CD4-positive, alpha-beta T cell treated with Interleukin-4 for 4 hours (primary cell): ENCODE data around the gene PRPF40A.
A peak's percentile ranks its signal among the peaks of the same experiment; 100 is the strongest.

Source experiments
- DNase-seq: peaks from one replicate; pipeline ENCODE4 v3.0.0-alpha.2; 2020

The PRPF40A gene

GRCh38 chr2:152716805-152717227, 445 bp downstream of the PRPF40A start:
- DNase-seq, result peak; percentile 21

DNA sequence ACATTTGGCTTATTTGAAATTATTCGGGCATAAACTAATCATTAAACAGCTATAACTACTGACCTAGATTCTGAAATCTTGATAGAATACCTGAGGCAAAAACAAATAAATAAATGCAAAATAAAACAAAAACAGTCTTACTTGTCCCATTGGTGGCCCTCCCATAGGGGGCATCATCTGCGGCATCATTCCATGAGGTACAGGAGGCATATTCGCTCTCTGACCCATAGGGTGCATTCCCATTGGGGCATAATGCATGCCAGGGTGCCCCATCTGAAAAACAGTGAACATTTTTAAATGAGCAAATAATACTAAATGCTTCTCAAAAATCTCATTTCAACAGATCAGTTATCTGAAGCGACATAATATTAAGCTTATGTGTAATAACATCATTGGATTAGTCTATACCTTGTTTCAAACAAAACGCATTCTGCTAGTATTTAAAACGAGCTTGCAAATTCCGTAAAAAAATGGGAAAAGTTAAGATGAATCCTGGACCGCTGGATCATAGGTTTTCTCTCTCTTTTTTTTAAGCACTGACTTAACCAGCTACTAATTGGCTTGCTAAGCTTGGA, 1.3 kb downstream of the PRPF40A start:
- DNase-seq, result no peak

DNA sequence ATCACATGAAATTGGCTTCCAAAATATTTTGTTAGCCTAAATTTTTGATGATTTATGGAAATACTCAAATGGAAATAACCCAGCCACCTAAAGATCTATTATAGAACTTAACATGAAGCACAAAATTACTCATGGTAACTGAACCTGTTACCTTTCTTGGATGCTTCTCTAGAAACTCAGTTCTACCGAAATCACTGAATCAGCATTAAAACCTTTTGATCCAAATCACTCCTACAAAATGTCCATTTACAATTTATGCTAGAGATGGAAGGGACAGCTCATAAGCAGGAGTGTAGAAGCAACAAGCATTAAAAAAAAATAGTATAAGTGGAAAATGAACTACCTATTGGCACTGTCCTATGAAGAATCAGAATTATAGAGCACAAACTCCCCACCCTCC, 2.1 kb downstream of the PRPF40A start:
- no peak for DNase-seq

GRCh38 chr2:152710713-152711112, 6.5 kb downstream of the PRPF40A start:
- no peak for DNase-seq

GRCh38 chr2:152708742-152709141, 8.5 kb downstream of the PRPF40A start:
- DNase-seq, result no peak

- no peak for DNase-seq
Measured at GRCh38 chr2:152706477-152707021, 10.7 kb downstream of the PRPF40A start.

DNA sequence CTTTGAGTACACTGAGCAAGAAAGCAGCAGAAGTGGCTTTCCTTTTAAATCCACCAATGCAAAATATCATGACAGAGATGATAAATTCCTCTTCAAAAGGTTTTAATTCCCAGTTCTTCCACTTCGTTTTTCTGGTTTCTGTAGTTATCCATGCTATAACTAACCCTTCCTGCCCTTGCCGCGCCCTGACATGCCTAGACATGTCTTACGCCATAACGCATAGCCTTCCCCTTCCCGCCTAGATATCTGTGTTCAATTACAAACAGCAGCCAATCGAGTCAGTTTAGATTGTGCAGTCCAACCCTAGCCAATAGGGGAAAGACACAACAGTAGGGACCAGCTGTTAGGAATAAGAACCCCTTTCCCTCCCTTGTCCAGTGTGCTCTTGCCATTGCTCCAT, 16.1 kb downstream of the PRPF40A start:
- no peak for DNase-seq

- DNase-seq, result no peak
Measured at GRCh38 chr2:152696476-152696875, 20.8 kb downstream of the PRPF40A start.

GRCh38 chr2:152695763-152696162, 21.5 kb downstream of the PRPF40A start:
- DNase-seq, result no peak

DNA sequence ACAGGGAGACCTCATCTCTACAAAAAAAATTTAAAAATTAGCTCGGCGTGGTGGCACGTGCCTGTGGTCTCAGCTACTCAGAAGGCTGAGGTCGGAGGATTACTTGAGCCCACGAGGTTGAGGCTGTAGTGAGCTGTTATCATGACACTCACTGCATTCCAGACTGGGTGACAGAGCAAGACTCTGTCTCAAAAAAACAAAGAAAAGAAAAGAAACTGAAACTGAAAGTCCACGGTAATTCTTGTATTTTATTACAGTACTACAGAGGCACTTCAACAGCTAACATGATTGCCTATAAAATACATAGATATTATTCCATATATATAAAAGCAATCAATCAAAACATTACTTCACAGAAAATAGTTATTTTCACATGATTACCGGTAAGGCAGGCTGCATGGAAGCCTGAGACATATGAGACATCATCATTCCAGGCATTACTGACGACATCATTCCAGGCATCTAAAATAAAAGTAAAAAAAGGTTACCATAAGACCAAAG, 23.1 kb downstream of the PRPF40A start:
- DNase-seq, result peak; percentile 69

GRCh38 chr2:152693033-152693432, 24.2 kb downstream of the PRPF40A start:
- no peak for DNase-seq

- no peak for DNase-seq
Measured at GRCh38 chr2:152686321-152686720, 30.9 kb downstream of the PRPF40A start.

GRCh38 chr2:152683400-152683799, 33.9 kb downstream of the PRPF40A start:
- DNase-seq, result no peak

- DNase-seq, result no peak
Measured at GRCh38 chr2:152682663-152683062, 34.6 kb downstream of the PRPF40A start.

DNA sequence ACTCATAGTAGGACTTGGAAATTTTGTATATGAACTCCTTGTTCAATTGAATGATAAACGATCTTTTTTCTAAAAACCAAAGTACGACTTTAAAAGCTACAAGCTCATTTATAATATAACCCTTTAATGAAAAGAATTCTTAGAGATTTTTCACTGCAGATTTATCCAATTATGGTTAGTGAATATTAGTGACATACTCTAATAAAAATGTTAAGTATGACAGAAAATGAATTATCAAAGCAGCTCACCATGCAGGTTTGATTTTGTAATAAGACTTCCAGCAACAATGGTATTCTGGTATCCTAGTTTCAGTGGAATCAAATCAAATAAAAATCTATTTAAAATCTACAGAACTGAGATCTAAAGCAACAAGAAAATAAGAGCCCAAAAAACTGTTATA, 38.5 kb downstream of the PRPF40A start:
- DNase-seq, result no peak

DNA sequence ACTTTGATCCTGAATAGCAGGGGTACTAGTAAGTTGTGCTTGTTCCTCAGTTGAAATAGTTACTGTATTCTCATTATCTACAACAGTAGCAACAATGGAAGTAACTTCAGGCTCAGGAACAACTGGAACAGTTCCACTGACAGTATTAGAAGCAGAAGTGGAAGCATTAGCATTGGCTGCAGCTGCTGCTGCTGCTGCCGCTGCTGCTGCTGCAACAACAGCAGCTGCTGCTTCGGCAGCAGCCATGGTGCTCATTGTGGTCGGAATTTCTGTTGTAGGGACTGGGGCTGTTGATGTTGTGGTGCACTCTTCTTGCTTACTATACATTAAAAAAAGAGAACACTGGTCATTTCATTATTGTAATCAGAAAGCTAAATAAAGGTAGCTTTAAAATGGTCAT, 40.8 kb downstream of the PRPF40A start:
- no peak for DNase-seq

- DNase-seq, result no peak
Measured at GRCh38 chr2:152674334-152674733, 42.9 kb downstream of the PRPF40A start.

DNA sequence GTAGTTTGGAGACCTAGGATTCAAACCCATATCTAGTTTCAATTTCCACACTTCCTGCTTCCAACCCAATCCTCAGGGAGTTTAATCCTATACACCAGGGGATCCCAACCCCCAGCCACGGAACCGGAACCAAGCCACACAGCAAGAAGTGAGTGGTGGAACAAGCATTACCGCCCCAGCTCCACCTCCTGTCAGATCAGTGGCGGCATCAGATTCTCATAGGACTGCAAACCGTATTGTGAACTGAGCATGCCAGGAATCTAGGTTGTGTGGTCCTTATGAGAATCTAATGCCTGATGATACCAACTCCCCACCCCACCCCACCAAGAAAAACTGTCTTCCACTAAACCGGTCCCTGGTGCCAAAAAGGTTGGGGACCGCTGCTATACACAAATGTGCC, 52.5 kb downstream of the PRPF40A start:
- DNase-seq, result no peak

DNA sequence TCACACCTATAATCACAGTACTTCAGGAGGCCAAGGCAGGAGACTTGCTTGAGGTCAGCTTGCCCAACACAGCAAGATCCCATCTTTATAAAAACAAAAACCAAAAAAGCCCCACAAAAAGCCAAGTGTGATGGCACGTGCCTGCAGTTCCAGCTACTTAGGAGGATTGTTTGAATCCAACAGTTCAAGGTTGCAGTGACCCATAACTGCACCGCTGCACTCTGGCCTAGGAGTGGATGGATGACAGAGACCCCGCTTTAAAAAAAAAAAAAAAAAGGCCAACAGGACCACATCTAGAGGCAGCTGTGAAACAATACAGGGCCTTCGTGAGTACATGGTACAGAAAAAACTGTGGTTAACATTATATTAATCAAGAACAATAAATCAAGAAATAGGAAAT, 56.2 kb downstream of the PRPF40A start:
- DNase-seq, result no peak

DNA sequence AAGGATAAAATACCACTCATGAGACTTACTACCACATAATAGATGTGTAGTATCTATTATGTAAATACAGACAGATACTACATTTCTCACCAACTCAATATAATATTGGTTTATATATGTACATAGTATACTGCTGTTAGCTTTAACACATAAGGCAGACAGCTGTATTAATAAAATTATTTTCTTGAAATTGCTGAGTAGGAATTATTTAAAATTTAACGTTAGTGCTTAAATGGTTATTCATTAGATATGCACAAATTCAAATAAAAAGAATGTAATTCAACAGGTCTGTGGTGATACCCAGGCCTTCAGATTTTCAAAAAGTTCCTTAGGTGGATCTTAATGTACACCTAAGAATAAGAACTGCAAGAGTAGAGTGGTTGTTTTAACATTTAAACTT, 59.0 kb downstream of the PRPF40A start:
- no peak for DNase-seq

DNA sequence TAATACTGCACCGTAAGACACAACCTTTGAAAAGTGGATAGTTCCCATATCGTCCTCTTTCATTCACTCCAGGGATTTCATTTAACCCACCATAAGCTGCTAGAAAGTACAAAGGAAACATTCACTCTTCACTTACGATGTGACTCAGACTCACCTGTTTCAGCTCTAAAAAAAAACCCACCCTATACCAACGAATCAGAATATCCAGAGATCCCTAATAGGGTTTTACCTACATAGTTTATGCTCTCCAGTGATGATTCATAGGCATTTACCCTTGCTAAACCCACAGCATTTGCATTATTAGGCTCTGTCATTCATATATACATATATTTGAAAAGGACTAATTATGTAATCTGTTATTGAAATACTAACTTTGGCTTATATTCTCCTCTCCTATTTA, 60.2 kb downstream of the PRPF40A start:
- DNase-seq, result no peak

DNA sequence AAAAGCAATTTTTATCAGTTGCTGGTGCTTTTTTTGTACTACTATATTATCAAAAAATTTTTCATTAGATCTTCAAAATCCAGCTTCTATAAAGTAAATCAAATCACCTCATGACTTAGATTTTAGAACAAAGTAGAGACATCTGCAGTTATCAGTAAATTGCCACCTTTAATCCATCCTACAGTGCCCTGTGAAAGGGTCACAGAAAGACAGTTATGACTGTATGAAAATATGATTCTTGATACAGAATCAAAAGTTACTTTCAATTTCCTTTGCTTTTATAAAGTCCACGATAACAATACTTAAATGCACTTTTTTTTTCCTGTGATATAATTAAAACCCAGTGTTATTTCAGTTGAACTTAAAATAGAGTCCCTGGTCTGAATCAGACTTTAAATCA, 61.4 kb downstream of the PRPF40A start:
- DNase-seq, result no peak

DNA sequence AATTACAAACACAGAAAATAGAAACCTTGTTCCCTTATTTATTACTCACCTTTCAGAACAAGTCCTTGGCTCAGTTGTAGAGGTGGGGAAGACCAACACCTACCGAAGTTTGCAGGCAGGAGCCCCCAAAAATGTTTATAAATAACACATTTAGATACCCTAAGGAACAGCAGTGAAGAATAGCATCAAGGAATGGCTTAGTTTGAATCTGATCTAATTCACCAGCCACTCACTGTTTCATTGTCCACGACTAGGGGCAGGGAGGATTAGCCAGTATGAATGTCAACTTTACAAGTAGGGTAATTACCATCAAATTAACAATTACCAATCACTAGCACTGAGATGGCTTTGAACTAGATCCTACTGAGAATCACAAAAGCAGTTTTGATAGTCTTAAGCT, 65.4 kb downstream of the PRPF40A start:
- DNase-seq, result no peak

- DNase-seq, result no peak
Measured at GRCh38 chr2:152650768-152651371, 66.4 kb downstream of the PRPF40A start.

GRCh38 chr2:152649997-152650396, 67.3 kb downstream of the PRPF40A start:
- DNase-seq, result no peak
